Stimulated activated CD4-positive, alpha-beta T cell treated with anti-CD3 and anti-CD28 coated beads, Interleukin-1b, Interleukin-23, amount 100 ng/mL, for 48 hours (primary cell): ENCODE results near the gene EIF5.
"Not testable (repeated sequence)": the region's sequence is repeated elsewhere in the genome, so short reads cannot be mapped to it uniquely, and the experiment has no call there.

Source experiments
- DNase-seq: peaks from one replicate; pipeline ENCODE4 v3.0.0-alpha.2; 2020

Gene EIF5

DNA sequence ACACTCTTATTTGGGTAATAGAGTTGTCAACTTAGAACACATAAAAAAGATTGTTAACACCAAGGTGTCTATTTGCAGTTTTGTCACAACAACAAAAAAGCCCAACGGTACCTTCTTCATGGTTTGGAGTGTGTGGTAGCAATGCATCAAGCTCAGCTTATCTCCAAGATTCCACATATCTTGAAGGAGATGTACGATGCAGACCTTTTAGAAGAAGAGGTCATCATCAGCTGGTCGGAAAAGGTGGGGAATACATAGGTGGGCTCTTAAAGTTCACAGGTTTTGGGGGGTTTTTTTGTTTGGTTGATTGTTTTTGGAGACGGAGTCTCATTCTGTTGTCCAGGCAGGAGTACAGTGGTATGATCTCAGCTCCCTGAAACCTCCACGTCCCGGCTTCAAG lies 5.5 kb downstream of the EIF5 start:
- no peak for DNase-seq

DNA sequence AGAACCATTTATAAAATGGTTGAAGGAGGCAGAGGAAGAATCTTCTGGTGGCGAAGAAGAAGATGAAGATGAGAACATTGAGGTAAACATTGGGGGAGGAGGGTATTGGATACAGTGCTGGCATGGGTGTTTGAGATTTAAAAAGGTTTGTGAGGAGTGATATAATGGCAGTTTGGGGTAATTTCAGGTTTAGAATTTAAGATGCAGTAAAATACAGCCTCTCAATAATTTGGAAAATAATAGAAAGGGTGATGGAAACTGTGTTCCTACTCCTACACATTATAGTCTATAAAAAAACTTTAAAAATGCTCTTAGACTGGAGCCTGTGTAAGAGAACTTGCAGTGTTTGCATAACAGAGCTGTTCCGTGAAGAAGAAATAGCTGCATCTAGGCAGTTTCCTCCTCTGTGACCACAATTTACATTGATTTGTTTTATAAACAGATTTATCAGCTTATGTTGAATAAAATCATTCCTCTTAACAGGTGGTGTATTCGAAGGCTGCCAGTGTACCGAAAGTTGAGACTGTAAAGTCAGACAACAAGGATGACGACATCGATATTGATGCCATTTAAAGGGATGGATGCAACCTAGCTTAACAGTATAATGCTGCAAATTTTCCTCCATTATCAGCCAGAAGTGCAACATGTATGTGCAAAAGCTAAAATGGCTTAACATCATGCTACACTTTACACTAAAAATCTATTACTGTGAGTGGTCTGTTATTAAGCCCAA lies 6.6 kb downstream of the EIF5 start:
- no peak for DNase-seq

DNA sequence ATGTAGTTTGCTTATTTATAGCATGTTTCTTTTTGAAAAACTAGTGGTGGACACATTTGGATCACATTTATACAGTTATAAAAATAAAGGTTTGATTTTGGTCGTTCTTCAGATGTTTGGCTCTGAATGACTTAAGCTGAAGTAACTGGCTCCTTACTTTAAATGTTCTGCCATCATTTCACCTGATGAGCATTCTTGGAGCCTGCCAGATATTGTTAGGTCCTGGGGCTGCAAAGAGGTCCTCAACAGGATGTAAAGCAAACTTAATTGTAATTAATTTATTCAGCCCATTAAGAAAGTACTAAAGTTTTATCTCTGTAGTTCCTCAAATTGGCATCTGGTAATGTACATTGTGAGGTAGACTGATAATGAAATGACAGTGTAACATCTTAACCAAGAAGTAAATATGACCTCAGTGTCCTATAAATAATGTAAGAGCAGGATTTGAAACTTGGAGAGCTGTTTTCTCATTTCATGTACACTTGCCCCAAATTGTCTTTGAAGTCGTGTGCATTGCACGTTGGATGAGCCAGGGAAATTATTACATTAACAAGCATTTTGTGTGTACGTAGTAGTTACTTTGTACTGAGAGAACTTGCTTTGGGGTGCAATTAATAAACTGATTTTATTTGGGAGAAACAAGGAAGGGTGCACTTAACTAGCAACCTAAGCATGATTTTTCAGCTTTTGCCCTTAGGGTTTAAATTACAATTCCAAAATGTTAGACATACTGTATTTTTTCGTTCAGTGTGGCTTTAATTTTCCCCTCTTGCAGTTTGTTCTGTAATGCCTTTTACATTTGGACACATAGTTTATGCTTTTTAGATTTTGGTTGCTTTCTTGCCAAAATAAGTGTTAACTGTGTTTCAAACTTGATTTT lies 7.5 kb downstream of the EIF5 start:
- no peak for DNase-seq

DNA sequence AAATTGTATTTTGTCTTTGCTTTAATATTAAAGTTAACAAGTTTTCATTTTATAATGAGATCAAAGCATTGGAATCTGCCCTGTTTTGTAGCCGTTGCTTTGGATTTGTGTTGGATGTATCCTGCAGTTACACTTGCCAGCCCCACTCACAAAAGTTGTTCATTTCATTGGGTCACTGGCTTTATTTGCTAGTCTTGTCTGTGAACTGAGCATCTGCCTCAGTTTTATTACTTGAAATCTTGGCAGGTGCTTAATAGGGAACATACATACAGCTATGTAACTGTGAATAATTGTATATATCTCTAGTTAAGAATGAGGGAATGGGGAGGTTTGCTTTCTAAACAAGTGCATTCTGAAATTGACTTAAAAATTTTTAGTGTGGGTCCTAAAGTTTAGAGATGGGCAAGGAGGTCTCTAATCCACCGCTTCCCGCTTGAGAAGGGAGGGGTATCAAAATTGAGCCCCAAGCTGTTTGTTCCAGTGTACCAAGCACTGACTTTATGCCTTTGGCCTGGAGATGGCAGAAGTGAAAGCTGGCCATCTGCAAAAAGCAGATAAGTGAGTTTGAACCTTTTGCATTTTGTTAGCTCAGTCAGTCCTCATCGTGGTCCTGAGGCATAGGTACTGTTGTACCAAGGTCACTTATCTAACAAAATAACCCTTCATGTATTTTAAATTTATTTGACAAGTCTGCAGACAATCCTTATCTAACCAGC lies 9.3 kb downstream of the EIF5 start:
- no peak for DNase-seq

DNA sequence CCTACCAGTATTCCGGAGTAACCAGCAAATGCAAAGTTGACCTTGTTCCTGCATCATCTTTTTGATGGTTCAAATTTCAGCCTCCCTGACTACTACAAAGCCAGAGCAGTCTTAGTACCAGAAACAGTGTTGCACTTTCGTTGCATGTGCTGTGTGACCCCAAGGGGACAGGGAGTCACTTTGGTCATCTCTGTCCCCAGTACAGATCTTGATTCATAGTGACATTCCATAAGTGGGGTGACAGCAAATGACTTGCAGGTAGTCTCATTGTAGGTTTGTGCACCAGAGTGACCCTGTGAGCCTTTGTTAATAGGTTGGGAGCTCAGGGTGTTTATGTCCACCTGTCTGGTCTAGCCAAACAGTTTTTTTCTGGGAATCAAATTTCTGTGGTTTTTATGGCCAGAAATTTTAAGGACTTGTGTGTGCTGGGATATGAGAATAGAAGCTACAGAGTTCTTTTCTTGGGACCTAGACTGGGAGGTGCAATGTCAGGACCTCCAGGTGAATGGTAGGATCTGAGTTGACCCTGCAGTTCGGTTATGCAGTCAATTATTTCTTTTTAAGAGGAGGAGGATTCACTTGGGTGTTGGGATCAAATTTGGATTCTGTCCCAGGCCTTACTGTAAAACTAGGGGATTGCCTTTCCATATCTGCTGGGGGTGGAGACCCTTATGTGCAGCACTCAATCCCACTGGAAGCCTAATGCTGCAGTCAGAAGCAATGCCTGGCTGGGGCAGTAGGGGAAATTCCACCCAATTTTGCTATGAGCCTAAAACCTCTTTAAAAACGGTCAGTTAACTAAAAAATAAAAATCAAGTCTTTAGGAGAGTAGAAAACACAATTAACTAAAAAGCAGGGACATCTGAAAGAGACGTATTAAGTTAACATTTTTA lies 10.1 kb downstream of the EIF5 start:
- no peak for DNase-seq

DNA sequence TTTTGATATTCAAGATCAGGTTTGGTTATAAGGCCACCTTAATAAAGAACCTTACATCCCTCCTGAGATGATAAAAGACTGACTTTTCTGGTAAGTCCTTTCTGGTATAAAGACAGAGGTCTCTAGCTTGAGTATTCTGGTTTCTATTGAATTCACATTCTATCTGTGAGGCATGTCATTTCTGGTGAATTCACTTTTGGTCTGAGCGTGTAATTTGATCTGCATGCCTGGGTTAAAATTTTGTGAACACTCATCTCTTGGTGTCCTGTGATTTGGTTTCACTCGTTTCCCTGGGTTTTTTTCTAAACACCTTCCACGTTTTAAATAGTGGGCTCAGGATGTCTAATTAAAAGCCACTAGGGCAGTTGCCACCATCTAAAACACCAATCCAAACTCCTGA lies 12.2 kb downstream of the EIF5 start:
- DNase-seq: no peak

DNA sequence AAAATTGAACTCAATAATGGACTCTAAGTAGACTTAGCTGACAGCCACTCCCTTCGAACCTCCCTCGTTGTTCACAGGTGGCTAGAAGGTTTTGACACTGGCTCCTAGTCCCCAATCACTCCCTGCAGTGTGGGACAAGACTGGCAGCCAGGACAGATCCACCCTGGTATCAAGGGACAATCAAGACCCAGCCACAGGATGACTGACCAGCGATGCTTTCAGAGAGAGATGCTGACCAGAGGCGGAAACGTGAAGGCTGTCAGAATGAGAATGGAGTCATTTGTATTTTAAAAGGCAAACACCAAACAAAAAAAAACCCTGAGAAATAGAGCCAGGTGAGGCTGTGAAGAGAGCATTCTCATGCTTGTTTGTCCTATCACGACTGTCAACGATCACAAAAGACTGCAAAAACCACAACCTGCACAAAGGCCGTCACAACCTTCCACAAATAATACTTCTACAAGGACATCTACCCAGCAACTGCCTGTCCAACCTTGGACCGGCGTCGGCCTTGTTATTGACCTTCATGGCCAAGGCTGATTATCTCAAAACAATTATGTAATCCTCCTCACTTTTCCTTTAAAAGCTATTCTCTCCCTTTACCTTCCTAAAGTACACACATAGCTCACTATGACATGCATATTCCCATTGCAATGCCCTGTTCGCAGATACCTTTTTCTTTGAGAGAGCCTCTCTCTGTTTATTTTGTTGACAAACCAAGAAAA lies 13.2 kb downstream of the EIF5 start:
- DNase-seq: no peak

DNA sequence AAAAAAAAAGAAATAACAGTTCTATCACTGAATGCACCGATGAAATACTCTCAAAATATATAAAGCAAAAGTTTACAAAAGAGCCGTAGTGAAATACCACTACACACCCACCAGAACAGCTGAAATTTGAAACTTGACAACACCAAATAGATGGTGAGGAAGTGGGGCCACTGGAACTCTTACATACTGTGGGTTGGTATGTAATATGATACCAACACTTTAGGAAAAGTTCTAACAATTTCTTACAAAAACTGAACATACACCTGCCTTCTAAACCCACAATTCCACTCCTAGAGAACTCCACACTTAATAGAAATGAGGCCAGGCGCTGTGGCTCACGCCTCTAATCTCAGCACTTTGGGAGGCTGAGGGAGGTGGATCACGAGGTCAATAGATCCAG lies 14.1 kb downstream of the EIF5 start:
- DNase-seq: no peak

DNA sequence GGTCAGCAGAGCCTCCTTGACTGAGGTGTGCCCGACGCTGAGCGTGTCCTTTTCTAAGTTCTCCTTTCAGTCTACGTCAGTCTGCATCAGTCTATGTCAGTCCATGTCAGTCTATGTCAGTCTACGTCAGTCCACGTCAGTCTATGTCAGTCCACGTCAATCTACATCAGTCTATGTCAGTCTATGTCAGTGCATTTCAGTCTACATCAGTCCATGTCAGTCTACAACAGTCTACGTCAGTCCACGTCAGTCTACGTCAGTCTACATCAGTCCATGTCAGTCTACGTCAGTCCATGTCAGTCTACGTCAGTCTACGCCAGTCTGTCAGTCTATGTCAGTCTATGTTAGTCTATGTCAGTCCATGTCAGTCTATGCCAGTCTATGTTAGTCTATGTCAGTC lies 15.9 kb downstream of the EIF5 start:
- DNase-seq: no peak

DNA sequence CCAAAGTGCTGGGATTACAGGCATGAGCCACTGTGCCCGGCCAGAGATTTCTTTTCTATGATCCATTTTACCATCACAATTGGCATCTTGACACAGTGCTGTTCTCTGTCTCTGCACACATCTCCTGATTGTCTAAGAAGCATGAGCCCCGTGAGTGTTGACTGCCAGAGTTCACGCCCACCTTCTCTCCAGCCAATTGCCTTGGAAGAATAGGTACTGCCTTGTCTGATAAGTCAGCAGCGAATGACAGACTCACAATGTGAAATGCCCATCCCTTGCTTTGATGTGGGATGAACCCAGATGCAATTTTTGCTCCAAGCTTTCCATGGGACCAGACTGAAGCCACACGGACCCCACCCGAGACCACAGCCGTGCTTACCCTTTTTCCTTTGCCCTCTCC lies 19.3 kb downstream of the EIF5 start:
- DNase-seq: no peak

DNA sequence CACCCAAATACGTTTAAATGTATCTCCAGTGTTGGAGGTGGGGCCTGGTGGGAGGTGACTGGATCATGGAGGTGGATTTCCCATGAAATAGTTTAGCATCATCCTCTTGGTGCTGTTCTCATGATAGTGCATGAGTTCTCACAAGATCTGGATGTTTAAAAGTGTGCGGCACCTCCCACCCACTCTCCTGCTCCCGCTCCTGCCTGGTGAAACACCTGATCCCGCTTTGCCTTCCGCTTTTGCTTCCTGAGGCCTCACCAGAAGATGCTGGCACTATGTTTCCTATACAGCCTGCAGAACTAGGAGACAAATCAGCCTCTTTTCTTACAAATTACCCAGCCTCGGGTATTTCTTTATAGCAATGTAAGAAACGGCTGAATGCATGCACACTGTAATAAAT lies 20.1 kb downstream of the EIF5 start:
- no peak for DNase-seq

DNA sequence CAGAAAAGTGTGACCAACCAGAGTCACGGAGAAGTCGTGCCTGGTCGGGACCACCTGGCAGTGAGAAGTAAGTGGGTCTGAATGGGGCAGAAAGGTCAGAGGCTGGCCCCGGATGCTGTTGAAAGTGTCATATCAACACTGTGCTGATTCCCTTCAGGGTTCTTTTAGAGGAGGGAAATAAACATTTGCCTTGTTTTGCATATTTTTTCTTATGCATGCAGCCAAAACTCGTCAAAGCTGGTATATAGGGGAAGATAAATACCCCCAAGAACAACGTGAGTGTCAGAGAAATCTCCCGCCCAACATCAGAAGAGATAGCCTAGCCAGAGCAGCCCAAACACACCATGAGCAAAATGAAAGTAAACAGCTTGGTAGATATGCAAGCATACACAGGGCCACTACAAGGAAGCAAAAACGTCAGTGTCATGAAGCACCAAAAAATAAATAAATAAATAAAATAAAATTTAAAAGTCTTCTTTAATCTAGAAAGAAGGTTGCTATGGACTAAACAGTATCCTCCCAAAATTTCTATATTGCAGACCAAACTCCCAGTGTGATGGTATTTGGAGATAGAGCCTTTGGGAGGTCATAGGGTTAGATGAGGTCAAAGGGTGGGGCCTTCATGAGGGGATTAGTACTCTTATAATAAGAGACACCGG lies 22.1 kb downstream of the EIF5 start:
- no peak for DNase-seq

DNA sequence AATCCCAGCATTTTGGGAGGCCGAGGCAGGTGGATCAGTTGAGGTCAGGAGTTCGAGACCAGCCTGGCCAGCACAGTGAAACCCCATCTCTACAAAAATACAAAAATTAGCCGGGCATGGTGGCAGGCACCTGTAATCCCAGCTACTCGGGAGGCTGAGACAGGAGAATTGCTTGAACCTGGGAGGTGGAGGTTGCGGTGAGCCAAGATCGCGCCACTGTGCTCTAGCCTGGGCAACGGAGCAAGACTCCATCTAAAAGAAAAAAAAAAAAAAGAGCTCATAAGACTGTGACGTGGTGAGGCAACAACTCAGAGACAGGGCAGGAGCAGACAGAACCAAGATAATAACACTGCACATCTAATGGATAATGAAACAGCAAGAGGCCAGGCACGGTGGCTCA lies 23.5 kb downstream of the EIF5 start:
- DNase-seq: not testable (repeated sequence)

DNA sequence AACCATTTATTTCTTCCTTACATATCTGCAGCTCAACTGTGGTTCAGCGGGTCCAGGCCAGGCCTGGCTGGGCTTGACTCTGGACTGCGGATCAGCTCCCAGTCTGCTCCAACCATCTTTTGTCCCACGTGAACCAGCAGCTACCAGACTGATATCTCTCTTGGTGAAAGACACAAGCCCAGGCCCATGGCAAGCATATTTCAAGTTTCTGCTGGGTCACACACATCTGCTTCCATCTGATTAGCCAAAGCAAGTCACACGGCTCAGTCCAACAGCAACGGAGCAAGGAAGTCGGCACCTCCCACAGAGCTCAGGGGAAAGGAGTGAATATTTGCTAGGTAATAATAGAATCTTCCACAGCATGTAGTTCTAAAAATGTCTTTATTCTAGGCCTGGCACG lies 26.5 kb downstream of the EIF5 start:
- no peak for DNase-seq

DNA sequence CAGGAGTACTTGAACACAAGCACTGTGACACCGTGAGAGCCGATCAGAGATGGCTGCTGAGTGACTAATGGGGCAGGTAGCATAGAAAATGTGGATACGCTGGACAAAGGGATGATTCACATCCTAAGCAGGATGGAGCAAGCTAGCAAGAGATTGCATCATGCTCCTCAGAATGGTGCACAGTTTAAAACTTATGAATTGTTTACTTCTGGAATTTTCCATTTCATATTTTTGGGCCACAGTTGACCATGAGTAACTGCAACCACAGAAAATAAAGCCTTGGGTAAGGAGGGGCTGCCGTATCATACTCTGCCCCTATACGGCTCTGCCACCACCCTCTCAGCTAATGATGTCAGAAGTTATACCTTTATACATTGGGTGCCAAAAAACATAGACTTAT lies 27.8 kb downstream of the EIF5 start:
- DNase-seq: peak; percentile 30

DNA sequence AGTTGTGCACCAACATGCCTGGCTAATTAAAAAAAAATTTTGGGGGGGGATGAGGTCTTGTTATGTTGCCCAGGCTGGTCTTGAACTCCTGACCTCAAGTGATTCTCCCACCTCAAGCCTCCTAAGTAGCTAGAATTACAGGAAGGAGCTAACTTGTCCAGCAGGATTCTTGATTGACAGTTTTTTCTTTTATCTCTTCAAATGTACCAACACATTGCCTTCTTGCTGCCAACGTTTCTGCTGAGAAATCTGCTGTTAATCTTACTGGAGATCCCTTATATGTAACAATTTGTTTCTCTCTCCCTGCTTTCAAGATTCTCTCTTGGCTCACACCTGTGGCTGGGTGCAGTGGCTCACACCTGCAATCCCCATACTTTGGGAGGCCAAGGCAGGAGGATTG lies 28.7 kb downstream of the EIF5 start:
- DNase-seq: no peak

DNA sequence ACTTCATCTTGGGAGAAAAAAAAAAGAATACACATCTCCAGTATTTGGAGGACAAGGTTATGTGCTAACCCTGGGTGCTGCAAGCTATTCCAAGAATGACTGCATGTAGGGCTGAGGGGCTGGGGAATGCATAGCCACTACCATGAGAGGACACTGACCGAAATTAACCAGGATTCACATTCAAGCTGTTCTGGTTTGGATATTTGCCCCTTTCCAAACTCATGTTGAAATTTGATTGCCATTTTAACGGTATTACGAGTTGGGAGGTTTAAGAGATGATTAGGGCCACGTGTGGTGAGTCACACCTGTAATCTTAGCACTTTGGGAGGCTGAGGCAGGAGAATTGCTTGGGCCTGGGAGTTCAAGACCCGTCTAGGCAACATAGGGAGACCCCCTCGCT lies 32.7 kb downstream of the EIF5 start:
- DNase-seq: no peak

DNA sequence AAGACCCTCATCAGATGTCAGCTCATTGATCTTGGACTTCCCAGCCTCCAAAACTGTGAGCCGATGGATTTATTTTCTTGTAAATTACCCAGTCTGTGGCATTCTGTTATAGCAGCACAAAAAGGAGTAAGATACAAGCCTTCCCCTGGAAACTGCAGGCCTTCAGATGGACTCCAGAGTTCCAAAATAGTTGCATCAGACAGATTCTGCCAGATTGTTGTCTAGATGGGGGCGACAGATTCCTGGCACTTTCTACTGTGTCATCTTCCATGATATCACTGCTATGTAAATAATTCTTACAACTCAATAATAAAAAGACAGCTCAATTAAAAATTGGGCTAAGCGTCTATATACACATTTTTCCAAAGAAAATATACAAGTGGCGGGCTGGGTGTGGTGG lies 34.0 kb downstream of the EIF5 start:
- DNase-seq: no peak

DNA sequence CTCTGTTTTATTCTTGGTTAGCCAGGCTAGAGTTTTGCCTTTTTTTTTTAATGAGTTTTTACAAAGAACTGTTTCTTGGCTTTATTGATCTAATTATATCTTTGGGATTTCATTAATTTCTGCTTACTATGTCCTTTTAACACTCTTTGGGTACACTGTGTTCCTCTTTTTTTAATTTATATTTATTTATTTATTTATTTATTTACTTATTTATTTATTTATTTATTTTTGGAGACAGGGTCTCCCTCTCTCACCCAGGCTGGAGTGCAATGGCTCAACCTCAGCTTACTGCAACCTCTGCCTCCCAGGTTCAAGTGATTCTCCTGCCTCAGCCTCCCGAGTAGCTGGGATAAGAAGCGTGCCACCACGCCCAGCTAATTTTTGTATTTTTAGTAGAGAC lies 36.0 kb downstream of the EIF5 start:
- DNase-seq: no peak

DNA sequence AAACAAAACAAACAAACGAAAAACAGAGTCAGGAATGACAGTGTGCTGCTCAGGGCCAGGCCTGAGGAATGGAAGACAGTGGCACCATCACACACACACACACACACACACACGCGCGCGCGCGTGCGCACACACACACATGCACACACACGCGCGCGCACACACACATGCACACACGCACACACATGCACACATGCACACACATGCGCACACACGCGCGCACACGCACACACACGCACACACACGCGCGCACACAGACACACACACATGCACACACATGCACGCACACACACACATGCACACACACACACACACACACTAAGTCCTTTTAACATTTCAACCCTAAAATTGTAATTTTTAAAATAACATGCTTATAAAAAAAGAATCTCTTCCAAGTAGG lies 38.0 kb downstream of the EIF5 start:
- DNase-seq: no peak

DNA sequence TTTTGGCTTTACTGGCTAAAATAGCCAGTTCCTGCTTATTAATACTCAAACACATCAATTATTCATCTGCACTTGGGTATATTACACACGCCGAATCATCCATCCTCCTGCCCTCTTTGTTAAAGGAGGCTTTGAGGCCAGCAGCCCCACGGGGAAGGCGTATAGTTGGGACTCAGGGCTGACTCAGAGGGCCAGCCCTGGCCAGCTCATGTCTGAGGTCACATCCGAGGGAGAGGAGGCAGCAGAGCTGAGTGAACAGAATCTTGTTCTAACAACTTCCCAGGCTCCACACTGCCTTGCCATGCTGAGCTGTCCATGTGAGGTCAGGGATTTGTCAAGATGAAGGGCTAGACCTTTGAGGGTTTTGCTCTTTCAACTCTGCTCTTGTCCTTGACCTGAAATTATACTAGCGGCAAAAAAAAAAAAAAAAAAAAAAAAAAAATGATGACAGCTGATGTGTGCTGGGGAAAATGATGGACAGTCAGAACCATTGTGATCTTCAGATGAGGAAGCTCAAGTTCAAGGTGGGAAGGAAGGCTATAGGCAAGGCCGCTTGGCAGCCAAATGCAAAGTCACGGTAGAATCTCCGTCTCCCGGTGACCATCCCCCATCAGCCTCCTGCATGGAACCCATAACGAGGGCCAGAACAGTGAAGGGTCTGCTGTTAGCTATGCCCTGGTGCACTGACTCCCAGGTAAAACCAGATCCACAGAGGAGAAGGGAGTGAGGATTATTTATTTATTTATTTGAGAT lies 38.7 kb downstream of the EIF5 start:
- peak; percentile 61 for DNase-seq
